22Rv1 (cell line): ENCODE results near the gene KLB.
"Not testable (repeated sequence)": the region's sequence is repeated elsewhere in the genome, so short reads cannot be mapped to it uniquely, and the experiment has no call there.

ENCODE experiments used
- H3K27ac ChIP-seq: fragments of 450-650 bp; 2 replicates; pipeline ENCODE4 v1.5.1; 2017
- ZFX ChIP-seq: fragments of 450-650 bp; IDR thresholded peaks from 2 replicates; pipeline ENCODE4 v1.6.1; 2017; ENCODE audit warnings: antibody characterized with exemption, borderline replicate concordance
- TF ChIP-seq, protein P1 (sequence below): fragments of 450-650 bp; IDR thresholded peaks from 2 replicates; pipeline ENCODE4 v1.5.1; 2017; ENCODE audit warnings: mild to moderate bottlenecking

KLB gene

DNA sequence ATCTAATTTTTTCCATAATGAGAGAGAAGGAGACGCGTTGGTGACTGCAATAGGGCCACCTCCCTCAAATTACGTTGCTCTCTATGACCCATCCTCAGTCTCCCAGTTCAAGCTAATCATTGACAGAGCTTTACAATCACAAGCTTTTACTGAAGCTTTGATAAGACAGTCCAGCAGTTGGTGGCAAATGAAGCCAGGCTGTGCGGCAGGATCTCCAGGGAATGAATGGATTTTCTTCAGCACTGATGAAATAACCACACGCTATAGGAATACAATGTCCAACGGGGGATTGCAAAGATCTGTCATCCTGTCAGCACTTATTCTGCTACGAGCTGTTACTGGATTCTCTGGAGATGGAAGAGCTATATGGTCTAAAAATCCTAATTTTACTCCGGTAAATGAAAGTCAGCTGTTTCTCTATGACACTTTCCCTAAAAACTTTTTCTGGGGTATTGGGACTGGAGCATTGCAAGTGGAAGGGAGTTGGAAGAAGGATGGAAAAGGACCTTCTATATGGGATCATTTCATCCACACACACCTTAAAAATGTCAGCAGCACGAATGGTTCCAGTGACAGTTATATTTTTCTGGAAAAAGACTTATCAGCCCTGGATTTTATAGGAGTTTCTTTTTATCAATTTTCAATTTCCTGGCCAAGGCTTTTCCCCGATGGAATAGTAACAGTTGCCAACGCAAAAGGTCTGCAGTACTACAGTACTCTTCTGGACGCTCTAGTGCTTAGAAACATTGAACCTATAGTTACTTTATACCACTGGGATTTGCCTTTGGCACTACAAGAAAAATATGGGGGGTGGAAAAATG is at the start of gene KLB:
Gene KLB, plus strand, starts transcription at position 168 of the 821 bp plus-strand sequence. Its CDS starts 20 bp downstream, at position 188.
- H3K27ac ChIP-seq = peak within 1 kb of the TSS; percentile 16; the same call in 1 of the 2 replicates
- TF ChIP-seq, protein P1, sequence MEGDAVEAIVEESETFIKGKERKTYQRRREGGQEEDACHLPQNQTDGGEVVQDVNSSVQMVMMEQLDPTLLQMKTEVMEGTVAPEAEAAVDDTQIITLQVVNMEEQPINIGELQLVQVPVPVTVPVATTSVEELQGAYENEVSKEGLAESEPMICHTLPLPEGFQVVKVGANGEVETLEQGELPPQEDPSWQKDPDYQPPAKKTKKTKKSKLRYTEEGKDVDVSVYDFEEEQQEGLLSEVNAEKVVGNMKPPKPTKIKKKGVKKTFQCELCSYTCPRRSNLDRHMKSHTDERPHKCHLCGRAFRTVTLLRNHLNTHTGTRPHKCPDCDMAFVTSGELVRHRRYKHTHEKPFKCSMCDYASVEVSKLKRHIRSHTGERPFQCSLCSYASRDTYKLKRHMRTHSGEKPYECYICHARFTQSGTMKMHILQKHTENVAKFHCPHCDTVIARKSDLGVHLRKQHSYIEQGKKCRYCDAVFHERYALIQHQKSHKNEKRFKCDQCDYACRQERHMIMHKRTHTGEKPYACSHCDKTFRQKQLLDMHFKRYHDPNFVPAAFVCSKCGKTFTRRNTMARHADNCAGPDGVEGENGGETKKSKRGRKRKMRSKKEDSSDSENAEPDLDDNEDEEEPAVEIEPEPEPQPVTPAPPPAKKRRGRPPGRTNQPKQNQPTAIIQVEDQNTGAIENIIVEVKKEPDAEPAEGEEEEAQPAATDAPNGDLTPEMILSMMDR = no peak
- no peak for TF ChIP-seq ZFX

GRCh38 chr4:39357002-39357401 is 49.7 kb upstream of the KLB start:
- H3K27ac ChIP-seq = no peak overlapping the region
- TF ChIP-seq, protein P1 = no peak
- TF ChIP-seq ZFX = no peak

- not testable (repeated sequence) for H3K27ac ChIP-seq
Observed at GRCh38 chr4:39360611-39361010, 46.1 kb upstream of the KLB start.

DNA sequence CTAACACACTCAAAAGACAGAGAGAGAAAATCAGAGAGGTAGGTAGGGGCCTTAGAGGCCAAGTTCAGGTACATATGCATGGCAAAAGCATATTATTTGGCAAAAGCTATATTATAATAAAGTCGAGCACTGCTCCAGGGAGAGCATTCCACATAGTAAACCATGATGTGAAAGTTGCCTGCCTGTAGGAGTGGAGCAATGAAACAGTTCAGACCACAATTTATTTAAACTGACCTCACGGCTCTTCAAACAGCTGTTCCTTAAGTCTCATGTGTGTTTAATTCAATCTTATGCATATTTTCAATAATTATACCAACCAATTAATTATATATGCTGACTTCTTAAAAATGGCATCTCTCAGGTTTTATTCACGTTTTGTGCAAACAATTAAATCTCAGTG is 43.9 kb upstream of the KLB start:
- no peak overlapping the region for H3K27ac ChIP-seq
- TF ChIP-seq ZFX = no peak

DNA sequence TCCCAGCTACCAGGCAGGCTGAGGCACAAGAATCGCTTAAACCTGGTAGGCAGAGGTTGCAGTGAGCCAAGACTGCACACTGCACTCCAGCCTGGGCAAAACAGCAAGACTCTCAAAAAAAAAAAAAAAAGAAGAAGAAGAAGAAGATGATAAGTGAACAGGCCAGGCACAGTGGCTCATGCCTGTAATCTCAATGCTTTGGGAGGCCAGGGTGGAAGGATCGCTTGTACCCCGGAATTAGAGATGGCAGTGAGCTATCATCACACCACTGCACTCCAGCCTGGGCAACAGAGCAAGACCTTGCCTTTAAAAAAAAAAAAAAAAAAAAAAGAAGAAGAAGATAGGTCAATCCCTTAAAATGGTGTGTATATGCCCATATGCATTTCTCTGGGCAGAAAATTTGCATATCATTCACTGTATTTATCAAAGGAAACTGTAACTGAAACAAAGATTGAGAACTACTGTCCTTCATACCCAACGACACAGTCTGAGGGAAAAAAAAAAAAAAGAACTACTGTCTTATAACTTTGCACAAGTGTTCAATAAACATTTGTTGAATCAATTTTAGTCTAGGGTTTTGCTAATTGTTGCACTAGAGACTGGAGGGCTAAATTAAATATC is 42.8 kb upstream of the KLB start:
- no peak overlapping the region for H3K27ac ChIP-seq
- TF ChIP-seq ZFX = no peak
- TF ChIP-seq, protein P1 = no peak

- TF ChIP-seq ZFX = no peak
- TF ChIP-seq, protein P1 = no peak
- peak overlapping the region; percentile 81 for H3K27ac ChIP-seq
Observed at GRCh38 chr4:39365360-39365759, 41.4 kb upstream of the KLB start.

- TF ChIP-seq, protein P1 = no peak
- no peak for TF ChIP-seq ZFX
- peak within 1 kb of the TSS; percentile 81 for H3K27ac ChIP-seq
Observed at GRCh38 chr4:39365830-39366771, 40.6 kb upstream of the KLB start, which contains the start of gene RFC1. TSS of gene RFC1 (minus strand) at chr4:39366362. CDS start at chr4:39366241, 121 bp downstream.
